Natural killer cell (primary cell): ENCODE data around the gene CTSZ. TPM values are rescaled to one million over a fixed set of nuclear protein-coding genes. Genes with fewer than 3 reads are reported as not detected.

Experiments
- ATAC-seq, 3 donors: fragments of 150-1000 bp in 2 of 3; fragments of 200-7000 bp in 1 of 3; cut with Tn5 transposase; 1 replicate in 1 of 3; 2 replicates in 2 of 3; pipeline ENCODE4 v1.10.0; 2021; ENCODE audit warnings: mild to moderate bottlenecking in 2 of 3, moderate library complexity in 2 of 3
- DNase-seq, 2 donors: peaks; one replicate each; pipeline versions ENCODE4 v3.0.0 to v3.0.0-alpha.2; 2013 to 2021; ENCODE audit warnings: mixed read lengths in 1 of 2
- H3K27ac ChIP-seq: one replicate; pipeline ENCODE4 v1.5.1; 2013; ENCODE audit warnings: mild to moderate bottlenecking, low read length
- H3K27me3 ChIP-seq: one replicate; pipeline ENCODE4 v1.6.1; 2013; ENCODE audit warnings: low read length; ENCODE audit not compliant: control insufficient read depth, insufficient read depth
- H3K36me3 ChIP-seq: one replicate; pipeline ENCODE4 v1.6.1; 2013; ENCODE audit warnings: low read length; ENCODE audit not compliant: control insufficient read depth, insufficient read depth
- H3K4me1 ChIP-seq: one replicate; pipeline ENCODE4 v1.6.1; 2013; ENCODE audit warnings: low read length; ENCODE audit not compliant: control insufficient read depth, insufficient read depth
- H3K4me3 ChIP-seq: one replicate; pipeline ENCODE4 v1.5.1; 2013; ENCODE audit warnings: low read length
- H3K9me3 ChIP-seq: one replicate; pipeline ENCODE4 v1.6.1; 2013; ENCODE audit warnings: low read length; ENCODE audit not compliant: control insufficient read depth, insufficient read depth
- H3K27ac Mint-ChIP-seq, 2 donors: one replicate each; pipeline ENCODE4 v1.8.0; 2022; ENCODE audit warnings: mild to moderate bottlenecking in 2 of 2, mixed read lengths in 2 of 2, moderate library complexity in 1 of 2
- H3K27me3 Mint-ChIP-seq, 2 donors: one replicate each; pipeline ENCODE4 v1.8.0; 2022; ENCODE audit warnings: low read depth in 2 of 2, mixed read lengths in 2 of 2
- H3K36me3 Mint-ChIP-seq: one replicate; pipeline ENCODE4 v1.8.0; 2022; ENCODE audit warnings: mixed read lengths
- H3K4me1 Mint-ChIP-seq, 2 donors: one replicate each; pipeline ENCODE4 v1.8.0; 2022; ENCODE audit warnings: mixed read lengths in 2 of 2
- H3K4me3 Mint-ChIP-seq: one replicate; pipeline ENCODE4 v1.8.0; 2022; ENCODE audit warnings: mild to moderate bottlenecking, moderate library complexity, mixed read lengths
- H3K9me3 Mint-ChIP-seq, 2 donors: one replicate each; pipeline ENCODE4 v1.8.0; 2022; ENCODE audit warnings: mixed read lengths in 2 of 2
- WGBS: methylation state at CpG from one replicate; pipeline ENCODE4 v1.1.7; 2013; ENCODE audit warnings: missing lambda C conversion rate; ENCODE audit not compliant: insufficient coverage; 5-methylcytosine and 5-hydroxymethylcytosine counted together
- intact Hi-C: fragments of 100-400 bp; cut with micrococcal nuclease; formaldehyde crosslinking; loops from one replicate; pipeline ENCODE4 v1.14.2; 2022
- total RNA-seq, 4 donors: library from RNA; stranded (reverse); fragments of 120-200 nt in 1 of 4; gene quantifications; one replicate each; pipeline versions ENCODE4 v1.2.3 to v1.2.4, GENCODE V29; 2013 to 2022
- TF ChIP-seq, protein P1 (sequence below): fragments of 200-600 bp; IDR thresholded peaks from one replicate; pipeline ENCODE4 v1.8.0; 2022; ENCODE audit warnings: antibody characterized with exemption

The CTSZ gene
- total RNA-seq, 3 donors from 2014 or later (not counting 1 experiment from before 2014, with no cell fraction given) = 30.5 to 52.5 (median 42.3) TPM

- Mint-ChIP-seq H3K4me3 (no peak overlapping the region), H3K4me1 (peaks cover 31 to 34% of the 10 kb centered on the region in 2 donors), H3K9me3 (no peaks in the 10 kb centered on the region), H3K27me3 (peaks cover 3 to 7% of the 10 kb centered on the region in 2 donors), H3K36me3 (no peaks in the 10 kb centered on the region), H3K27ac (no peak overlapping the region)
- ATAC-seq = no peak
- DNase-seq = no peak
- Histone ChIP-seq H3K36me3 (no peaks in the 10 kb centered on the region), H3K27ac (no peak overlapping the region), H3K9me3 (no peaks in the 10 kb centered on the region), H3K4me3 (no peak overlapping the region), H3K4me1 (peaks cover 28% of the 10 kb centered on the region), H3K27me3 (no peaks in the 10 kb centered on the region)
- intact Hi-C loops = no loop called here
- TF ChIP-seq, protein P1, sequence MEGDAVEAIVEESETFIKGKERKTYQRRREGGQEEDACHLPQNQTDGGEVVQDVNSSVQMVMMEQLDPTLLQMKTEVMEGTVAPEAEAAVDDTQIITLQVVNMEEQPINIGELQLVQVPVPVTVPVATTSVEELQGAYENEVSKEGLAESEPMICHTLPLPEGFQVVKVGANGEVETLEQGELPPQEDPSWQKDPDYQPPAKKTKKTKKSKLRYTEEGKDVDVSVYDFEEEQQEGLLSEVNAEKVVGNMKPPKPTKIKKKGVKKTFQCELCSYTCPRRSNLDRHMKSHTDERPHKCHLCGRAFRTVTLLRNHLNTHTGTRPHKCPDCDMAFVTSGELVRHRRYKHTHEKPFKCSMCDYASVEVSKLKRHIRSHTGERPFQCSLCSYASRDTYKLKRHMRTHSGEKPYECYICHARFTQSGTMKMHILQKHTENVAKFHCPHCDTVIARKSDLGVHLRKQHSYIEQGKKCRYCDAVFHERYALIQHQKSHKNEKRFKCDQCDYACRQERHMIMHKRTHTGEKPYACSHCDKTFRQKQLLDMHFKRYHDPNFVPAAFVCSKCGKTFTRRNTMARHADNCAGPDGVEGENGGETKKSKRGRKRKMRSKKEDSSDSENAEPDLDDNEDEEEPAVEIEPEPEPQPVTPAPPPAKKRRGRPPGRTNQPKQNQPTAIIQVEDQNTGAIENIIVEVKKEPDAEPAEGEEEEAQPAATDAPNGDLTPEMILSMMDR = no peak
- 96% methylated on average over 3 of the region's 3 CpGs for WGBS
Measured at GRCh38 chr20:59044796-59045195, 37.7 kb upstream of the CTSZ start.

- peaks cover 0 to 5% of the 10 kb centered on the region in 2 donors for H3K27me3 Mint-ChIP-seq
- Histone ChIP-seq H3K27me3 (no peaks in the 10 kb centered on the region), H3K4me3 (no peak overlapping the region), H3K27ac (peak overlapping the region; percentile 41), H3K4me1 (peaks cover 28% of the 10 kb centered on the region), H3K9me3 (no peaks in the 10 kb centered on the region), H3K36me3 (no peaks in the 10 kb centered on the region)
- peak overlapping the region; percentile 84 to 87 for H3K27ac Mint-ChIP-seq
- intact Hi-C loops = no loop called here
- peaks cover 33 to 35% of the 10 kb centered on the region in 2 donors for H3K4me1 Mint-ChIP-seq
- DNase-seq (no peak), ATAC-seq (no peak)
- H3K36me3 Mint-ChIP-seq = no peaks in the 10 kb centered on the region
- no peak overlapping the region for H3K4me3 Mint-ChIP-seq
- 64% methylated on average over 2 of the region's 3 CpGs for WGBS
- TF ChIP-seq, protein P1 = no peak
- H3K9me3 Mint-ChIP-seq = no peaks in the 10 kb centered on the region
Measured at GRCh38 chr20:59044295-59044694, 37.2 kb upstream of the CTSZ start.

DNA sequence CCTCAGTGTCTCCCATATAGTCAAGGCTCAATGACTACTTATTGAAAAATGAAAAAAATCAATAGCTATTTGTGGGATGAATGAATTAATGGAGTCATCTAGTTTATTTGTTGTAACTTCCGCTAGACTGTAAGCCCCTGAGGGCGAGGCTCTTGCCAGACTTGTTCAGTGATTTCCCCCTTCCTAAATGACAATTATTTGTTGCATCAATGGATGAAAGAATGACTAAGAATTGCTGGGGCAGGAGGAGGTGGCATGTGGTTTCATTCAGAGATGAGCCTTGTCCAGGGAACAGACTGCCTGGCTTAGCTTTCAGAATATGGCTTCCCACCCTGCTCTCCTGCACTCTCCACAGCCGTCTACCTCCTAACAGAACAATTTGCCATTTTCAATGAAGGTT is 36.6 kb upstream of the CTSZ start:
- H3K27ac Mint-ChIP-seq = peak overlapping the region; percentile 84 to 87
- no peaks in the 10 kb centered on the region for H3K9me3 Mint-ChIP-seq
- peaks cover 33 to 35% of the 10 kb centered on the region in 2 donors for H3K4me1 Mint-ChIP-seq
- H3K4me3 Mint-ChIP-seq = peak overlapping the region; percentile 88
- no peaks in the 10 kb centered on the region for H3K9me3 ChIP-seq
- H3K4me1 ChIP-seq = peaks cover 28% of the 10 kb centered on the region
- no peaks in the 10 kb centered on the region for H3K36me3 Mint-ChIP-seq
- DNase-seq (peak in 1 of 2 donors; percentile 54), ATAC-seq (no peak)
- intact Hi-C loops = loop anchor here (2.0 kb wide), 1 partner anchor 153 kb away; no protein-coding TSS in a partner anchor
- H3K27ac ChIP-seq = peak overlapping the region; percentile 41
- H3K36me3 ChIP-seq = no peaks in the 10 kb centered on the region
- H3K27me3 ChIP-seq = no peaks in the 10 kb centered on the region
- TF ChIP-seq, protein P1 = no peak
- H3K27me3 Mint-ChIP-seq = peaks cover 0 to 4% of the 10 kb centered on the region in 2 donors
- no peak overlapping the region for H3K4me3 ChIP-seq
- 60% methylated on average over 1 of the region's 3 CpGs for WGBS
